ACHN (cell line): ENCODE measurements around the gene BRD2.
"Not testable (repeated sequence)": the region's sequence is repeated elsewhere in the genome, so short reads cannot be mapped to it uniquely, and the experiment has no call there.

Experiments
- DNase-seq: peaks from one replicate; pipeline ENCODE4 v3.0.0-alpha.2; 2015
- in situ Hi-C: cut with HindIII; loops from 2 replicates; pipeline ENCODE4 v1.10.0; 2017; ENCODE audit warnings: low sequenced_read_pairs, low pct_ligation_motif_present, low pct_unique_long_range_greater_than_20kb

BRD2 gene

GRCh38 chr6:32968093-32968866 is at the start of gene BRD2:
Gene BRD2 (plus strand): TSS chr6:32968594. CDS start chr6:32972899, 4,305 bp downstream.
- in situ Hi-C loops, result no loop called here
- DNase-seq, result peak; percentile 95

- in situ Hi-C loops, result no loop called here
- peak; percentile 24 for DNase-seq
Measured at GRCh38 chr6:32920715-32921114, 47.7 kb upstream of the BRD2 start.

GRCh38 chr6:32922083-32922482 is 46.3 kb upstream of the BRD2 start:
- DNase-seq, result no peak
- in situ Hi-C loops, result no loop called here

GRCh38 chr6:32931211-32931610 is 37.2 kb upstream of the BRD2 start:
- DNase-seq, result no peak
- in situ Hi-C loops, result no loop called here

GRCh38 chr6:32932132-32932868 is 36.1 kb upstream of the BRD2 start:
- DNase-seq, result no peak
- in situ Hi-C loops, result no loop called here

- peak; percentile 60 for DNase-seq
- in situ Hi-C loops, result no loop called here
Measured at GRCh38 chr6:32933661-32934085, 34.7 kb upstream of the BRD2 start.

- no peak for DNase-seq
- in situ Hi-C loops, result no loop called here
Measured at GRCh38 chr6:32935551-32936238, 32.7 kb upstream of the BRD2 start.

GRCh38 chr6:32936239-32937152 is 31.9 kb upstream of the BRD2 start:
- in situ Hi-C loops, result no loop called here
- no peak for DNase-seq

- no peak for DNase-seq
- in situ Hi-C loops, result no loop called here
Measured at GRCh38 chr6:32937230-32937633, 31.2 kb upstream of the BRD2 start.

- DNase-seq, result no peak
- in situ Hi-C loops, result no loop called here
Measured at GRCh38 chr6:32938494-32938893, 29.9 kb upstream of the BRD2 start.

GRCh38 chr6:32940656-32941213 is 27.7 kb upstream of the BRD2 start, which contains the start of gene HLA-DMB:
Gene HLA-DMB (minus strand): TSS chr6:32941028. CDS start chr6:32940807, 221 bp downstream.
- peak; percentile 81 for DNase-seq
- in situ Hi-C loops, result no loop called here

- in situ Hi-C loops, result no loop called here
- no peak for DNase-seq
Measured at GRCh38 chr6:32941214-32941768, 27.1 kb upstream of the BRD2 start.

GRCh38 chr6:32942555-32943123 is 25.8 kb upstream of the BRD2 start:
- DNase-seq, in situ Hi-C loops: not testable (repeated sequence)

GRCh38 chr6:32943864-32944649 is 24.3 kb upstream of the BRD2 start:
- in situ Hi-C loops, result no loop called here
- DNase-seq, result no peak

GRCh38 chr6:32945108-32945760 is 23.2 kb upstream of the BRD2 start:
- in situ Hi-C loops, result no loop called here
- DNase-seq, result no peak

GRCh38 chr6:32945953-32946352 is 22.4 kb upstream of the BRD2 start:
- in situ Hi-C loops, result no loop called here

More at GRCh38 chr6:32945953-32946352, 22.4 kb upstream of the BRD2 start:
- no peak for DNase-seq
